ENCODE measurements around the gene C5orf63.

DNA sequence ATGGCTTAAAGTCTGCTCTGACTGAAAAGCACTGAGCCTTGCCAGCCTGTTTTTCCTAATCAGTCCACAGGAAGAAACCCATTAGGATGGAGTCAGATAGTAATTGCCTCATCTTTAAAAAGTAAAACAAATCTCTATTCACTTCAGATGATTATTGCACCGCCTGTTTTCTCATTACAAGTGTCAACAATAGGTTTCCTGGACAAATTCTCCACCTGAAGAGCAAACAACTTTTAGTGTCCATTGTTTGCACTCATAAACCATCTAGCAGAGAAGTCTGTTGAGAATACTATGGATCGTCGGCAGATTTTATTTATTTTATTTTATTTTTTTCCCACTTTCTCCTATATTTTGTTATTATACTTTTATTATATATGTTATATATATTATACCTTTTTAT, 20.3 kb downstream of the C5orf63 start:
- no peak for TF ChIP-seq CTCF (conservative IDR thresholded peaks at IDR 0.05; ENCODE audit: low read depth in 2 of 2)
- no peak for TF ChIP-seq CREB1 (CRISPR knock-in tag; IDR thresholded peaks at IDR 0.05; ENCODE audit: low read depth)
- TF ChIP-seq REST (IDR thresholded peaks at IDR 0.05; ENCODE audit: unreplicated experiment): no peak
